ENCODE measurements around the gene PM20D2. TPM values are rescaled to one million over a fixed set of nuclear protein-coding genes. Genes with fewer than 3 reads are reported as not detected.

The PM20D2 gene
- total RNA-seq = 24.0 TPM

- Histone ChIP-seq H3K9me3 (ENCODE audit: control insufficient read depth in 3 of 3, low read length in 3 of 3) (no peaks in the 10 kb centered on the region), H3K36me3 (ENCODE audit: control insufficient read depth in 3 of 3, insufficient read depth in 3 of 3, low read length in 3 of 3) (peaks cover 1 to 7% (median 3%) of the 10 kb centered on the region in 3 donors), H3K4me1 (ENCODE audit: control insufficient read depth in 3 of 3, insufficient read depth in 3 of 3, low read length in 3 of 3) (peaks cover 2 to 15% (median 10%) of the 10 kb centered on the region in 3 donors), H3K27ac (ENCODE audit: low read depth, low read length) (peak within 1 kb of the TSS; percentile 99), H3K9ac (ENCODE audit: low read depth in 1 of 3, low read length in 3 of 3) (peak within 1 kb of the TSS; percentile 93 to 97 (median 96)), H3K27me3 (ENCODE audit: control insufficient read depth in 3 of 3, insufficient read depth in 3 of 3, low read length in 3 of 3) (no peaks in the 10 kb centered on the region), H3K4me3 (ENCODE audit: low read length in 3 of 3) (peak within 1 kb of the TSS; percentile 73 to 91 (median 89))
Observed at GRCh38 chr6:89145956-89146717, at the start of gene PM20D2. Gene PM20D2, plus strand, starts transcription at chr6:89146055. Its CDS starts 90 bp downstream, at chr6:89146145.

- Histone ChIP-seq H3K9ac (ENCODE audit: low read depth in 1 of 3, low read length in 3 of 3) (no peak overlapping the region), H3K9me3 (ENCODE audit: control insufficient read depth in 3 of 3, low read length in 3 of 3) (no peaks in the 10 kb centered on the region)
Observed at GRCh38 chr6:89098461-89098860, 47.4 kb upstream of the PM20D2 start.

GRCh38 chr6:89100114-89100513 lies 45.7 kb upstream of the PM20D2 start:
- Histone ChIP-seq H3K9ac (ENCODE audit: low read depth in 1 of 3, low read length in 3 of 3) (no peak overlapping the region), H3K27ac (ENCODE audit: low read depth, low read length) (no peak overlapping the region), H3K36me3 (ENCODE audit: control insufficient read depth in 3 of 3, insufficient read depth in 3 of 3, low read length in 3 of 3) (no peaks in the 10 kb centered on the region), H3K27me3 (ENCODE audit: control insufficient read depth in 3 of 3, insufficient read depth in 3 of 3, low read length in 3 of 3) (no peaks in the 10 kb centered on the region), H3K4me1 (ENCODE audit: control insufficient read depth in 3 of 3, insufficient read depth in 3 of 3, low read length in 3 of 3) (no peaks in the 10 kb centered on the region), H3K4me3 (ENCODE audit: low read length in 3 of 3) (no peak overlapping the region), H3K9me3 (ENCODE audit: control insufficient read depth in 3 of 3, low read length in 3 of 3) (no peaks in the 10 kb centered on the region)

More at GRCh38 chr6:89098461-89098860, 47.4 kb upstream of the PM20D2 start:
- no peak overlapping the region for H3K27ac ChIP-seq (ENCODE audit: low read depth, low read length)
- no peaks in the 10 kb centered on the region for H3K27me3 ChIP-seq (ENCODE audit: control insufficient read depth in 3 of 3, insufficient read depth in 3 of 3, low read length in 3 of 3)
- H3K4me3 ChIP-seq (ENCODE audit: low read length in 3 of 3) = no peak overlapping the region
- no peaks in the 10 kb centered on the region for H3K36me3 ChIP-seq (ENCODE audit: control insufficient read depth in 3 of 3, insufficient read depth in 3 of 3, low read length in 3 of 3)
- no peaks in the 10 kb centered on the region for H3K4me1 ChIP-seq (ENCODE audit: control insufficient read depth in 3 of 3, insufficient read depth in 3 of 3, low read length in 3 of 3)

GRCh38 chr6:89110284-89110683 lies 35.6 kb upstream of the PM20D2 start:
- Histone ChIP-seq H3K9me3 (ENCODE audit: control insufficient read depth in 3 of 3, low read length in 3 of 3) (no peaks in the 10 kb centered on the region), H3K27ac (ENCODE audit: low read depth, low read length) (no peak overlapping the region), H3K9ac (ENCODE audit: low read depth in 1 of 3, low read length in 3 of 3) (no peak overlapping the region), H3K36me3 (ENCODE audit: control insufficient read depth in 3 of 3, insufficient read depth in 3 of 3, low read length in 3 of 3) (peaks cover 0 to 7% (median under 1%) of the 10 kb centered on the region in 3 donors), H3K4me1 (ENCODE audit: control insufficient read depth in 3 of 3, insufficient read depth in 3 of 3, low read length in 3 of 3) (no peaks in the 10 kb centered on the region), H3K27me3 (ENCODE audit: control insufficient read depth in 3 of 3, insufficient read depth in 3 of 3, low read length in 3 of 3) (no peaks in the 10 kb centered on the region), H3K4me3 (ENCODE audit: low read length in 3 of 3) (no peak overlapping the region)

- Histone ChIP-seq H3K27ac (ENCODE audit: low read depth, low read length) (no peak overlapping the region), H3K36me3 (ENCODE audit: control insufficient read depth in 3 of 3, insufficient read depth in 3 of 3, low read length in 3 of 3) (peaks cover 0 to 2% (median 0%) of the 10 kb centered on the region in 3 donors), H3K27me3 (ENCODE audit: control insufficient read depth in 3 of 3, insufficient read depth in 3 of 3, low read length in 3 of 3) (no peaks in the 10 kb centered on the region), H3K4me3 (ENCODE audit: low read length in 3 of 3) (no peak overlapping the region), H3K4me1 (ENCODE audit: control insufficient read depth in 3 of 3, insufficient read depth in 3 of 3, low read length in 3 of 3) (peaks cover 1 to 3% (median 3%) of the 10 kb centered on the region in 3 donors), H3K9me3 (ENCODE audit: control insufficient read depth in 3 of 3, low read length in 3 of 3) (no peaks in the 10 kb centered on the region), H3K9ac (ENCODE audit: low read depth in 1 of 3, low read length in 3 of 3) (no peak overlapping the region)
Observed at GRCh38 chr6:89111933-89112332, 33.9 kb upstream of the PM20D2 start.

- H3K4me3 ChIP-seq (ENCODE audit: low read length in 3 of 3) = peak overlapping the region in 2 of 3 donors; percentile 50 to 76
- no peak overlapping the region for H3K27ac ChIP-seq (ENCODE audit: low read depth, low read length)
- H3K9me3 ChIP-seq (ENCODE audit: control insufficient read depth in 3 of 3, low read length in 3 of 3) = no peaks in the 10 kb centered on the region
- H3K4me1 ChIP-seq (ENCODE audit: control insufficient read depth in 3 of 3, insufficient read depth in 3 of 3, low read length in 3 of 3) = peaks cover 5 to 7% (median 7%) of the 10 kb centered on the region in 3 donors
- peak overlapping the region in 1 of 3 donors; percentile 83 for H3K9ac ChIP-seq (ENCODE audit: low read depth in 1 of 3, low read length in 3 of 3)
- H3K27me3 ChIP-seq (ENCODE audit: control insufficient read depth in 3 of 3, insufficient read depth in 3 of 3, low read length in 3 of 3) = no peaks in the 10 kb centered on the region
- no peaks in the 10 kb centered on the region for H3K36me3 ChIP-seq (ENCODE audit: control insufficient read depth in 3 of 3, insufficient read depth in 3 of 3, low read length in 3 of 3)
Observed at GRCh38 chr6:89116702-89117101, 29.2 kb upstream of the PM20D2 start.

- Histone ChIP-seq H3K36me3 (ENCODE audit: control insufficient read depth in 3 of 3, insufficient read depth in 3 of 3, low read length in 3 of 3) (no peaks in the 10 kb centered on the region), H3K4me3 (ENCODE audit: low read length in 3 of 3) (peak within 1 kb of the TSS; percentile 50 to 76 (median 73)), H3K27me3 (ENCODE audit: control insufficient read depth in 3 of 3, insufficient read depth in 3 of 3, low read length in 3 of 3) (no peaks in the 10 kb centered on the region), H3K9me3 (ENCODE audit: control insufficient read depth in 3 of 3, low read length in 3 of 3) (no peaks in the 10 kb centered on the region), H3K9ac (ENCODE audit: low read depth in 1 of 3, low read length in 3 of 3) (peak within 1 kb of the TSS; percentile 68 to 83 (median 75)), H3K27ac (ENCODE audit: low read depth, low read length) (no peak within 1 kb of the TSS), H3K4me1 (ENCODE audit: control insufficient read depth in 3 of 3, insufficient read depth in 3 of 3, low read length in 3 of 3) (peaks cover 5 to 7% (median 7%) of the 10 kb centered on the region in 3 donors)
Observed at GRCh38 chr6:89117211-89118108, 28.4 kb upstream of the PM20D2 start, which contains the start of gene SRSF12. Gene SRSF12, minus strand, starts transcription at chr6:89118071. Its CDS starts 184 bp downstream, at chr6:89117887.

GRCh38 chr6:89118931-89119330 lies 26.9 kb upstream of the PM20D2 start:
- Histone ChIP-seq H3K27ac (ENCODE audit: low read depth, low read length) (no peak overlapping the region), H3K4me1 (ENCODE audit: control insufficient read depth in 3 of 3, insufficient read depth in 3 of 3, low read length in 3 of 3) (peaks cover 5 to 7% (median 7%) of the 10 kb centered on the region in 3 donors), H3K27me3 (ENCODE audit: control insufficient read depth in 3 of 3, insufficient read depth in 3 of 3, low read length in 3 of 3) (no peaks in the 10 kb centered on the region), H3K9ac (ENCODE audit: low read depth in 1 of 3, low read length in 3 of 3) (no peak overlapping the region), H3K36me3 (ENCODE audit: control insufficient read depth in 3 of 3, insufficient read depth in 3 of 3, low read length in 3 of 3) (no peaks in the 10 kb centered on the region), H3K9me3 (ENCODE audit: control insufficient read depth in 3 of 3, low read length in 3 of 3) (no peaks in the 10 kb centered on the region), H3K4me3 (ENCODE audit: low read length in 3 of 3) (peak overlapping the region in 1 of 3 donors; percentile 6)

- Histone ChIP-seq H3K4me1 (ENCODE audit: control insufficient read depth in 3 of 3, insufficient read depth in 3 of 3, low read length in 3 of 3) (peaks cover 5 to 7% (median 7%) of the 10 kb centered on the region in 3 donors), H3K36me3 (ENCODE audit: control insufficient read depth in 3 of 3, insufficient read depth in 3 of 3, low read length in 3 of 3) (no peaks in the 10 kb centered on the region), H3K9me3 (ENCODE audit: control insufficient read depth in 3 of 3, low read length in 3 of 3) (no peaks in the 10 kb centered on the region), H3K4me3 (ENCODE audit: low read length in 3 of 3) (no peak overlapping the region), H3K9ac (ENCODE audit: low read depth in 1 of 3, low read length in 3 of 3) (no peak overlapping the region), H3K27me3 (ENCODE audit: control insufficient read depth in 3 of 3, insufficient read depth in 3 of 3, low read length in 3 of 3) (no peaks in the 10 kb centered on the region), H3K27ac (ENCODE audit: low read depth, low read length) (no peak overlapping the region)
Observed at GRCh38 chr6:89120371-89120770, 25.5 kb upstream of the PM20D2 start.
